ENCODE measurements around the gene AMBRA1.

DNA sequence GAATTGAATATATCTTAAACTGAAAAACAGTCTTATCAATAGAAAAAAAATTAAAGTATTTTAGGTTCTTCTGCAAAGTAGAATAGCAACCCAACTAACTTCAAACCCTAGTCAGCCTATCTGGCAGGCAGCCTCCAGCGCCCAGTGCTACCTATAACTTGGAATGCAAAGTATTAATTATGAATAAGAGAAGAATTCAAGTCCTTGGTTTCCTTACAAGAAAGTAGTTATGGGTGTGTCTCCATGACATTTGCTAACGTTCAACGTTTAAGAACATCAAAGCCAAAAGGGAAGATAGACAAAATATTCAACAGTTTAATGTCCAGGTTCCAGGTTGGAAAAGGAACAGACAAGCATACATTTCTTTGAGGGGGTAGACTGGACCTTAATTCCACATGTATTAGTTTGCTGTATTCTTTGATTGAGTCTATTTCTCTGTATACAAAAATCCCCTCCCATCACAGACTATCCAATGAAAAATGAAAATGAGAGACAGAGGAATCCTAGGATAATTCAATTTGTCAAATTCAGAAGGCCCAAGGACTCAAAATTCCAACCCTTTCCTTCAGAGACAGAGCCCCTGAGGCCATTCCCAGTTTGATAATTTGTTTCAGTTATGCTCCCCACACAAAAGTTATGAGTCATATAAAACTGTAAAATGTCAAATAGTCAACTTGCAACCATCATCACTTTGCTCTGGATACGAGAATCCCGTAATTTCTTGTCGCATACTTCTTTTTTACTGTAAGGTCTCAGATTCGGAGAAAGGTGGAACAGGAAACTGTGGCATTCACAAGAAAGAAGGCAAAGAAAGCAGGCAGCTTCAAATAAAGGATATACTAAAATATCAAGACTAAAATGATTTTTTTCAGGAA is 118.5 kb downstream of the AMBRA1 start:
- TF ChIP-seq POLR2A (IDR thresholded peaks at IDR 0.05): no peak
- no peak for TF ChIP-seq POLR2AphosphoS5 (IDR thresholded peaks at IDR 0.05)
- no peak for TF ChIP-seq CTCF (IDR thresholded peaks at IDR 0.05)
- no peak for TF ChIP-seq EP300 (IDR thresholded peaks at IDR 0.05)
